Panc1 (cell line): ENCODE measurements around the gene PPP1R26. TPM values are rescaled to one million over a fixed set of nuclear protein-coding genes. Genes with fewer than 3 reads are reported as not detected.

Experiments
- ATAC-seq: fragments of 200-7000 bp; cut with Tn5 transposase; 2 replicates; pipeline ENCODE4 v1.9.1; 2020; ENCODE audit warnings: mild to moderate bottlenecking, moderate library complexity
- BruUV-seq: library from RNA; stranded (reverse); fragments of 400-500 nt; replicated peaks from 2 replicates; lab custom pipeline; 2021; lab: Mats Ljungman, UMichigan
- CTCF ChIA-PET: fragments of 300-600 bp; sonication (Branson Sonifier 250); formaldehyde crosslinking; loops from one replicate; lab custom pipeline; 2022; ENCODE audit warnings: antibody characterized with exemption; lab: Charles Lee
- POLR2A ChIA-PET: fragments of 300-600 bp; sonication (Branson Sonifier 250); formaldehyde crosslinking; loops from one replicate; lab custom pipeline; 2022; ENCODE audit warnings: antibody characterized with exemption; lab: Charles Lee
- DNase-seq: peaks from one replicate; pipeline ENCODE4 v3.0.0-alpha.2; 2010; ENCODE audit warnings: low read depth, low spot score
- H3K27ac ChIP-seq: 2 replicates; pipeline ENCODE4 v1.5.1; 2011; ENCODE audit warnings: mild to moderate bottlenecking, low read length, inconsistent platforms
- H3K27me3 ChIP-seq: fragments of 200-500 bp; sonication (Bioruptor generic); 2 replicates; pipeline ENCODE4 v1.6.0; 2014; ENCODE audit warnings: low read length, inconsistent platforms; ENCODE audit not compliant: control insufficient read depth, insufficient read depth
- H3K36me3 ChIP-seq: fragments of 200-500 bp; sonication (Bioruptor generic); 2 replicates; pipeline ENCODE4 v1.5.1; 2014; ENCODE audit warnings: inconsistent platforms, mild to moderate bottlenecking, low read length, moderate library complexity; ENCODE audit not compliant: control insufficient read depth, insufficient read depth
- H3K4me1 ChIP-seq: 2 replicates; pipeline ENCODE4 v1.5.1; 2011; ENCODE audit warnings: inconsistent platforms, mild to moderate bottlenecking, low read length, moderate library complexity; ENCODE audit not compliant: control insufficient read depth, insufficient read depth
- H3K4me3 ChIP-seq, 2 experiments: 2 replicates each; pipeline ENCODE4 v1.5.1; 2011 to 2012; ENCODE audit warnings: low read depth in 2 of 2, low read length in 2 of 2, mild to moderate bottlenecking in 2 of 2, inconsistent platforms in 1 of 2, moderate library complexity in 1 of 2
- H3K9me3 ChIP-seq: fragments of 200-500 bp; sonication (Bioruptor generic); 2 replicates; pipeline ENCODE4 v1.5.1; 2014; ENCODE audit warnings: low read depth, mild to moderate bottlenecking, inconsistent platforms, low read length, moderate library complexity; ENCODE audit not compliant: control insufficient read depth, insufficient read depth
- CTCF ChIP-seq: fragments of 450-650 bp; IDR thresholded peaks from 2 replicates; pipeline ENCODE4 v1.5.1; 2017; ENCODE audit warnings: mild to moderate bottlenecking
- POLR2AphosphoS5 ChIP-seq: IDR thresholded peaks from 2 replicates; pipeline ENCODE4 v1.6.1; 2012; ENCODE audit warnings: mild to moderate bottlenecking, low read depth, low read length, moderate library complexity
- REST ChIP-seq, 2 experiments: IDR thresholded peaks; 2 replicates each; pipeline ENCODE4 v1.6.1; 2011 to 2012; ENCODE audit warnings: low read depth in 2 of 2, control low read depth in 1 of 2, low read length in 1 of 2, mild to moderate bottlenecking in 1 of 2, moderate library complexity in 1 of 2; ENCODE audit not compliant: insufficient read depth in 1 of 2
- SIN3A ChIP-seq: IDR thresholded peaks from 2 replicates; pipeline ENCODE4 v1.6.1; 2012; ENCODE audit warnings: low read depth, mild to moderate bottlenecking, low read length, moderate library complexity, borderline replicate concordance; ENCODE audit not compliant: insufficient read depth
- TCF7L2 ChIP-seq: IDR thresholded peaks from 2 replicates; pipeline ENCODE4 v1.6.1; 2011; ENCODE audit warnings: mild to moderate bottlenecking, low read depth, low read length, inconsistent platforms
- in situ Hi-C: cut with HindIII; loops from 2 replicates; pipeline ENCODE4 v1.10.0; 2016; ENCODE audit warnings: low sequenced_read_pairs, low pct_unique_long_range_greater_than_20kb
- intact Hi-C: fragments of 100-400 bp; cut with micrococcal nuclease; formaldehyde crosslinking; loops from one replicate; pipeline ENCODE4 v1.10.0; 2022; ENCODE audit not compliant: unreplicated experiment
- total RNA-seq: library from RNA; stranded (reverse); gene quantifications from one replicate; pipeline ENCODE4 v1.2.1, GENCODE V29; 2021; ENCODE audit not compliant: unreplicated experiment

Gene PPP1R26
- total RNA-seq, 1 experiment from 2014 or later, result 17.5 TPM

GRCh38 chr9:135473972-135474543 is 5.5 kb upstream of the PPP1R26 start:
- ChIA-PET CTCF (no interaction called here), POLR2A (no interaction called here)
- Histone ChIP-seq H3K4me1 (peaks cover 7% of the 10 kb centered on the region; the same call in 1 of the 2 replicates), H3K9me3 (no peaks in the 10 kb centered on the region), H3K36me3 (no peaks in the 10 kb centered on the region), H3K27me3 (no peaks in the 10 kb centered on the region), H3K4me3 (no peak overlapping the region), H3K27ac (no peak overlapping the region)
- TF ChIP-seq SIN3A (no peak), REST (IDR thresholded peaks at IDR 0.05; ENCODE audit: insufficient read depth in 1 of 2, low read depth in 2 of 2, low read length in 1 of 2) (no peak), CTCF (no peak), POLR2AphosphoS5 (no peak), TCF7L2 (no peak)
- no peak for DNase-seq
- intact Hi-C loops, result no loop called here
- in situ Hi-C loops, result no loop called here
- BruUV-seq, result no TSS peak
- no peak for ATAC-seq

- ATAC-seq (peak; percentile 70), DNase-seq (no peak)
- intact Hi-C loops, result no loop called here
- no peaks in the 10 kb centered on the region for H3K27me3 ChIP-seq
- CTCF ChIA-PET, result no interaction called here
- no peak overlapping the region for H3K4me3 ChIP-seq
- peaks cover 3% of the 10 kb centered on the region; the same call in 1 of the 2 replicates for H3K4me1 ChIP-seq
- POLR2A ChIA-PET, result no interaction called here
- TF ChIP-seq CTCF (peak; percentile 76), TCF7L2 (no peak), SIN3A (no peak)
- no peaks in the 10 kb centered on the region for H3K36me3 ChIP-seq
- no TSS peak for BruUV-seq
- H3K27ac ChIP-seq, result no peak overlapping the region
- in situ Hi-C loops, result no loop called here
- H3K9me3 ChIP-seq, result no peaks in the 10 kb centered on the region
These were observed 4.7 kb upstream of the PPP1R26 start for GRCh38 chr9:135474915-135475314.
